Measurements from ENCODE around the gene FIGN. TPM values are rescaled to one million over a fixed set of nuclear protein-coding genes. Genes with fewer than 3 reads are reported as not detected.

Gene FIGN
- total RNA-seq, 1 experiment from 2014 or later, result 14.6 TPM

- no peaks in the 10 kb centered on the region for H3K79me2 ChIP-seq (ENCODE audit: insufficient read depth, low read length)
- H2AFZ ChIP-seq (ENCODE audit: low read length), result no peak overlapping the region
- WGBS (ENCODE audit: extremely low coverage, insufficient read length, low lambda C conversion rate), result no CpG with 5 or more reads among the region's 1 CpG
- no peaks in the 10 kb centered on the region for H3K9me3 ChIP-seq (ENCODE audit: control insufficient read depth, low read depth, low read length)
- no peak overlapping the region for H2BK15ac ChIP-seq (ENCODE audit: low read depth, low read length)
- Mint-ChIP-seq H3K4me3 (no peak overlapping the region), H3K27me3 (ENCODE audit: low read depth) (no peaks in the 10 kb centered on the region), H3K9me3 (no peaks in the 10 kb centered on the region), H3K36me3 (ENCODE audit: insufficient read depth in 1 of 3, low read depth in 3 of 3) (no peaks in the 10 kb centered on the region), H3K4me1 (peaks cover 14 to 17% of the 10 kb centered on the region in 2 experiments), H3K27ac (no peak overlapping the region; a peak in 1 of 7 replicates)
- no peak overlapping the region for H3K18ac ChIP-seq (ENCODE audit: insufficient read length, low read depth, low read length)
- H3K4ac ChIP-seq (ENCODE audit: low read depth, low read length), result no peak overlapping the region
- no peak overlapping the region for H2BK12ac ChIP-seq (ENCODE audit: insufficient read length, low read depth, low read length)
- H3K56ac ChIP-seq (ENCODE audit: insufficient read length, low read depth, low read length), result no peak overlapping the region
- no peak overlapping the region for H3K27ac ChIP-seq (ENCODE audit: insufficient read length, low read depth, low read length)
- no peak overlapping the region for H2BK120ac ChIP-seq (ENCODE audit: low read depth, low read length, poor library complexity, severe bottlenecking)
- H4K5ac ChIP-seq (ENCODE audit: insufficient read length, low read depth, low read length), result no peak overlapping the region
- no peak overlapping the region for H3K23ac ChIP-seq (ENCODE audit: insufficient read length, low read depth, low read length)
- H2AK5ac ChIP-seq (ENCODE audit: insufficient read length, low read length), result no peak overlapping the region
- H3K9ac ChIP-seq (ENCODE audit: extremely low read depth, insufficient read length, low read length), result no peak overlapping the region
- DNase-seq, result no peak
- H3K27me3 ChIP-seq (ENCODE audit: insufficient read depth, low read length), result no peaks in the 10 kb centered on the region
- H3K79me1 ChIP-seq (ENCODE audit: insufficient read depth, low read depth, low read length, poor library complexity, severe bottlenecking), result no peaks in the 10 kb centered on the region
- H3K4me2 ChIP-seq (ENCODE audit: insufficient read depth, insufficient read length, low read length), result no peak overlapping the region
- no peak for TF ChIP-seq CTCF (conservative IDR thresholded peaks at IDR 0.05)
- H3K23me2 ChIP-seq (ENCODE audit: insufficient read length, low read depth, low read length, poor library complexity, severe bottlenecking), result no peaks in the 10 kb centered on the region
- no peak overlapping the region for H4K8ac ChIP-seq (replicated peaks; ENCODE audit: insufficient read length, low read depth, low read length)
- H3K4me1 ChIP-seq (ENCODE audit: insufficient read depth, low read length), result no peaks in the 10 kb centered on the region; the same call in 1 of the 2 replicates
- H3T11ph ChIP-seq (ENCODE audit: low read length), result no peak overlapping the region
- no peak overlapping the region for H2BK20ac ChIP-seq (ENCODE audit: low read depth, low read length, poor library complexity, severe bottlenecking)
- H2BK5ac ChIP-seq (ENCODE audit: insufficient read length, low read length), result no peak overlapping the region
- H3K14ac ChIP-seq (ENCODE audit: insufficient read depth, low read length), result no peak overlapping the region
- no peak overlapping the region for H4K91ac ChIP-seq (ENCODE audit: insufficient read length, low read depth, low read length)
- no peaks in the 10 kb centered on the region for H4K20me1 ChIP-seq (ENCODE audit: control insufficient read depth, insufficient read depth, insufficient read length)
Measured at GRCh38 chr2:163626208-163626607, 109.6 kb downstream of the FIGN start.

Data from H9 (cell line).